ENCODE measurements around the gene FLNA. TPM values are rescaled to one million over a fixed set of nuclear protein-coding genes. Genes with fewer than 3 reads are reported as not detected.
A peak's percentile ranks its signal among the peaks of the same experiment; 100 is the strongest.

The FLNA gene
- total RNA-seq, 1 donor = 3,431 TPM

- Histone ChIP-seq H3K36me3 (ENCODE audit: insufficient read depth, low read length) (peaks cover 11% of the 10 kb centered on the region), H3K4me3 (ENCODE audit: insufficient read depth, low read length) (peak overlapping the region; percentile 80), H4K20me1 (ENCODE audit: insufficient read depth, low read length) (peaks cover 22% of the 10 kb centered on the region), H3K79me2 (ENCODE audit: insufficient read depth, low read length) (peaks cover 62% of the 10 kb centered on the region), H3K4me2 (ENCODE audit: insufficient read depth, low read length) (peak overlapping the region; percentile 72), H3K27ac (ENCODE audit: low read depth, low read length) (peak overlapping the region; percentile 33), H2AFZ (ENCODE audit: low read length) (no peak overlapping the region), H3K27me3 (ENCODE audit: insufficient read depth, low read length) (no peaks in the 10 kb centered on the region), H3K4me1 (ENCODE audit: insufficient read depth, low read length) (peaks cover 16% of the 10 kb centered on the region), H3K9me3 (ENCODE audit: low read depth, low read length) (no peaks in the 10 kb centered on the region)
- DNase-seq (ENCODE audit: insufficient read length, low spot score, missing footprints) = peak; percentile 97
- TF ChIP-seq CTCF (IDR thresholded peaks at IDR 0.05; ENCODE audit: extremely low read depth, low read depth, low read length) = no peak
These were observed 3.2 kb downstream of the FLNA start for GRCh38 chrX:154371017-154371788.

- Histone ChIP-seq H3K4me2 (ENCODE audit: insufficient read depth, low read length) (peak overlapping the region; percentile 86), H3K9me3 (ENCODE audit: low read depth, low read length) (no peaks in the 10 kb centered on the region), H3K4me1 (ENCODE audit: insufficient read depth, low read length) (peaks cover 16% of the 10 kb centered on the region), H4K20me1 (ENCODE audit: insufficient read depth, low read length) (peaks cover 27% of the 10 kb centered on the region), H3K36me3 (ENCODE audit: insufficient read depth, low read length) (peaks cover 18% of the 10 kb centered on the region), H3K27ac (ENCODE audit: low read depth, low read length) (peak overlapping the region; percentile 76), H3K79me2 (ENCODE audit: insufficient read depth, low read length) (peaks cover 70% of the 10 kb centered on the region), H3K4me3 (ENCODE audit: insufficient read depth, low read length) (peak overlapping the region; percentile 80), H2AFZ (ENCODE audit: low read length) (no peak overlapping the region), H3K27me3 (ENCODE audit: insufficient read depth, low read length) (no peaks in the 10 kb centered on the region)
- no peak for DNase-seq (ENCODE audit: insufficient read length, low spot score, missing footprints)
- TF ChIP-seq CTCF (IDR thresholded peaks at IDR 0.05; ENCODE audit: extremely low read depth, low read depth, low read length) = no peak
These were observed 4.0 kb downstream of the FLNA start for GRCh38 chrX:154370300-154371016.

DNA sequence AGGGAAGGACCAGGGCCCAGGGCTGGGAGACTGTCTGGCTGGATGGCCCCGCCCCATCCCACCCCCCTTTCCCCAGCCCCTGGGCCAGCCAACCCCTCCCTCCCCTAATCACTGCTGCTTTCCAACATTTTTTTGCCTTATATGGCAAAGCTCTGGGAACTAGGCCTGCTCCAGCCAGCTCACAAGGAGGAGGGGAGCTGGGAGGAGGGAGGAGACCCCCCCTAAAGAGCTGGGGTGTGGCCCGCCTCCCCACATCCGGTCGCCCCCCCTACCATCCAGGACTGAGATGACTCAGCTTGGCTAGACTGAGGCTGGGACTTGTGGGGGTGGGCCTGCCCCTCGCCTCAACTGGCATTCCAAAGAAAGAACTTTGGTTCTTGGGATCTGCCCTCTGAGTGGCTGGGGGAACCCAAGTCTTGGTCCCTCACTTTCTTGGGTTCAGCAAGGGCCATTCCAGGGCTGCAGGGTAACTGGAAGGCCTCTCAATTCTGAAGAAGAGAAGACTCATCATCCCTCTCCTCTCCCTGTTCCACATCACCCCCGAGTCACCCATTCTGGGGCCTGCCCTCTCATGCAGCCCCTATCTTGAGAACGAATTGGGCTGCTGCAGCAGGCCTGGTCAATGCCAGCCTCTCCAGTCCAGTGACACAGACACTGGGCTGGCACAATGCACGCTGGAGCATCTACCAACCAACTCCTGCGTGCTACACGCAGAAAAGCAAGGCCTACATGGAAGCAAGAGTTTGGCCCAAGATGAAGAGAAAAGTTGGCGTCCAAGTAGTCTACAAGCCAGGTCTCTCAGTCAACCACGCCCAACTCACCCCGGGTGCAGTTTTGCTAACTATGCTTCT, 4.8 kb downstream of the FLNA start:
- DNase-seq (ENCODE audit: insufficient read length, low spot score, missing footprints) = peak; percentile 97
- Histone ChIP-seq H3K9me3 (ENCODE audit: low read depth, low read length) (no peaks in the 10 kb centered on the region), H4K20me1 (ENCODE audit: insufficient read depth, low read length) (peaks cover 29% of the 10 kb centered on the region), H3K4me2 (ENCODE audit: insufficient read depth, low read length) (peak overlapping the region; percentile 86), H3K27ac (ENCODE audit: low read depth, low read length) (peak overlapping the region; percentile 88), H3K4me3 (ENCODE audit: insufficient read depth, low read length) (peak overlapping the region; percentile 80), H3K36me3 (ENCODE audit: insufficient read depth, low read length) (peaks cover 25% of the 10 kb centered on the region), H3K4me1 (ENCODE audit: insufficient read depth, low read length) (peaks cover 16% of the 10 kb centered on the region), H2AFZ (ENCODE audit: low read length) (no peak overlapping the region), H3K27me3 (ENCODE audit: insufficient read depth, low read length) (no peaks in the 10 kb centered on the region), H3K79me2 (ENCODE audit: insufficient read depth, low read length) (peaks cover 78% of the 10 kb centered on the region)
- TF ChIP-seq CTCF (IDR thresholded peaks at IDR 0.05; ENCODE audit: extremely low read depth, low read depth, low read length) = no peak

Measured in osteoblast (primary cell).